NB4 (cell line): Measurements from ENCODE around the gene REEP1.

Source experiments
- CTCF ChIP-seq: IDR thresholded peaks from one replicate; pipeline ENCODE4 v1.5.1; 2012; ENCODE audit warnings: low read depth, low read length
- POLR2A ChIP-seq: IDR thresholded peaks from 2 replicates; pipeline ENCODE4 v1.6.1; 2011; ENCODE audit warnings: mild to moderate bottlenecking; ENCODE audit not compliant: insufficient read length; ENCODE audit errors: extremely low read depth
- TF ChIP-seq, protein P1 (sequence below): IDR thresholded peaks from 2 replicates; pipeline ENCODE4 v1.6.1; 2011; ENCODE audit warnings: low read depth, low read length

DNA sequence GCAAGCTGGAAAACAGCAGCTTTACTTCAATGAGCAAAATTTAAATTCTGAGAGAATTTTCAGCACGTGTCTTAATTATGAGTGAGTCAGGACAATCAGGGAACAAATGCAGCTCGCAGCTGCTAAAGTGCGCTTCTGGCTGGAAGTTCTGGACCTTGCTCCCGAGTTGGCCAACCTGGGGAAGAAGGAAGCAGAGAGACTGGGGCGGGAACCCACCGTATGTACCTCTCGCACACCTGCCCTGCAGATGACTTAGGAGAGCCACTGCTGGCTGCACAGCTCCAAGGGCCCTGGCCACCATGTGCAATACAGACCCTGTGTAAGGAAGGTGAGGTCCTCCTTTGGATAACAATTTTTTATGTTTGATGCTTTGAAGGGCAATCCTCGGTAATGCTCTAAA lies 42.4 kb downstream of the REEP1 start:
- TF ChIP-seq CTCF (no peak), POLR2A (no peak)
- TF ChIP-seq, protein P1, sequence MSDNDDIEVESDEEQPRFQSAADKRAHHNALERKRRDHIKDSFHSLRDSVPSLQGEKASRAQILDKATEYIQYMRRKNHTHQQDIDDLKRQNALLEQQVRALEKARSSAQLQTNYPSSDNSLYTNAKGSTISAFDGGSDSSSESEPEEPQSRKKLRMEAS, result no peak
